Natural killer cell (primary cell): ENCODE measurements around the gene TSPYL4. TPM values are rescaled to one million over a fixed set of nuclear protein-coding genes. Genes with fewer than 3 reads are reported as not detected.

Source experiments
- ATAC-seq, 3 donors: fragments of 150-1000 bp in 2 of 3; fragments of 200-7000 bp in 1 of 3; cut with Tn5 transposase; 1 replicate in 1 of 3; 2 replicates in 2 of 3; pipeline ENCODE4 v1.10.0; 2021; ENCODE audit warnings: mild to moderate bottlenecking in 2 of 3, moderate library complexity in 2 of 3
- DNase-seq, 2 donors: peaks; one replicate each; pipeline versions ENCODE4 v3.0.0 to v3.0.0-alpha.2; 2013 to 2021; ENCODE audit warnings: mixed read lengths in 1 of 2
- H3K27ac ChIP-seq: one replicate; pipeline ENCODE4 v1.5.1; 2013; ENCODE audit warnings: mild to moderate bottlenecking, low read length
- H3K27me3 ChIP-seq: one replicate; pipeline ENCODE4 v1.6.1; 2013; ENCODE audit warnings: low read length; ENCODE audit not compliant: control insufficient read depth, insufficient read depth
- H3K36me3 ChIP-seq: one replicate; pipeline ENCODE4 v1.6.1; 2013; ENCODE audit warnings: low read length; ENCODE audit not compliant: control insufficient read depth, insufficient read depth
- H3K4me1 ChIP-seq: one replicate; pipeline ENCODE4 v1.6.1; 2013; ENCODE audit warnings: low read length; ENCODE audit not compliant: control insufficient read depth, insufficient read depth
- H3K4me3 ChIP-seq: one replicate; pipeline ENCODE4 v1.5.1; 2013; ENCODE audit warnings: low read length
- H3K9me3 ChIP-seq: one replicate; pipeline ENCODE4 v1.6.1; 2013; ENCODE audit warnings: low read length; ENCODE audit not compliant: control insufficient read depth, insufficient read depth
- H3K27ac Mint-ChIP-seq, 2 donors: one replicate each; pipeline ENCODE4 v1.8.0; 2022; ENCODE audit warnings: mild to moderate bottlenecking in 2 of 2, mixed read lengths in 2 of 2, moderate library complexity in 1 of 2
- H3K27me3 Mint-ChIP-seq, 2 donors: one replicate each; pipeline ENCODE4 v1.8.0; 2022; ENCODE audit warnings: low read depth in 2 of 2, mixed read lengths in 2 of 2
- H3K36me3 Mint-ChIP-seq: one replicate; pipeline ENCODE4 v1.8.0; 2022; ENCODE audit warnings: mixed read lengths
- H3K4me1 Mint-ChIP-seq, 2 donors: one replicate each; pipeline ENCODE4 v1.8.0; 2022; ENCODE audit warnings: mixed read lengths in 2 of 2
- H3K4me3 Mint-ChIP-seq: one replicate; pipeline ENCODE4 v1.8.0; 2022; ENCODE audit warnings: mild to moderate bottlenecking, moderate library complexity, mixed read lengths
- H3K9me3 Mint-ChIP-seq, 2 donors: one replicate each; pipeline ENCODE4 v1.8.0; 2022; ENCODE audit warnings: mixed read lengths in 2 of 2
- WGBS: methylation state at CpG from one replicate; pipeline ENCODE4 v1.1.7; 2013; ENCODE audit warnings: missing lambda C conversion rate; ENCODE audit not compliant: insufficient coverage; 5-methylcytosine and 5-hydroxymethylcytosine counted together
- intact Hi-C: fragments of 100-400 bp; cut with micrococcal nuclease; formaldehyde crosslinking; loops from one replicate; pipeline ENCODE4 v1.14.2; 2022
- total RNA-seq, 4 donors: library from RNA; stranded (reverse); fragments of 120-200 nt in 1 of 4; gene quantifications; one replicate each; pipeline versions ENCODE4 v1.2.3 to v1.2.4, GENCODE V29; 2013 to 2022
- TF ChIP-seq, protein P1 (sequence below): fragments of 200-600 bp; IDR thresholded peaks from one replicate; pipeline ENCODE4 v1.8.0; 2022; ENCODE audit warnings: antibody characterized with exemption

Gene TSPYL4
- total RNA-seq, 3 donors from 2014 or later (not counting 1 experiment from before 2014, with no cell fraction given): 21.5 to 36.8 (median 26.5) TPM

DNA sequence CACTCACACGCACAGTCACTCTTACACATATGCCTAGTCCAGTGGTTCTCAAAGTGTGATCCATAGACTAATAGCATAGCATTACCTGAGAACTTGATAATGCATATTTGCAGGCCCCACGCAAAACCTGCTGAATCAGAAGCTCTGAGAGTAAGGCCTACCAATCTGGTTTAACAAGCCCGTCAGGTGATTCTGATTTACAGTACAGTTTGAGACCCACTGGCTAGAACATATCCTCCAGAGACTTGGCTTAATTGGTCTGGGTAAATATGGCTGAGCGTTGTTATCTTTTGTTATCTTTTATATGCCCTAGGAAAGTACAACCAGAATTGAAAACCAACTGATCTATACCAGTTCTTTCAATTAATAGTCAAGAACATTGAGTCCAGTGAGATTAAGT lies 9.6 kb downstream of the TSPYL4 start:
- Histone ChIP-seq H3K9me3 (no peaks in the 10 kb centered on the region), H3K27ac (no peak overlapping the region), H3K4me1 (no peaks in the 10 kb centered on the region), H3K27me3 (no peaks in the 10 kb centered on the region), H3K4me3 (no peak overlapping the region), H3K36me3 (peaks cover 13% of the 10 kb centered on the region)
- 94% methylated on average over 3 of the region's 4 CpGs for WGBS
- Mint-ChIP-seq H3K27ac (no peak overlapping the region), H3K4me1 (no peaks in the 10 kb centered on the region), H3K4me3 (no peak overlapping the region), H3K27me3 (no peaks in the 10 kb centered on the region), H3K9me3 (no peaks in the 10 kb centered on the region), H3K36me3 (no peaks in the 10 kb centered on the region)
- DNase-seq: no peak
- intact Hi-C loops: no loop called here
- no peak for ATAC-seq
- TF ChIP-seq, protein P1, sequence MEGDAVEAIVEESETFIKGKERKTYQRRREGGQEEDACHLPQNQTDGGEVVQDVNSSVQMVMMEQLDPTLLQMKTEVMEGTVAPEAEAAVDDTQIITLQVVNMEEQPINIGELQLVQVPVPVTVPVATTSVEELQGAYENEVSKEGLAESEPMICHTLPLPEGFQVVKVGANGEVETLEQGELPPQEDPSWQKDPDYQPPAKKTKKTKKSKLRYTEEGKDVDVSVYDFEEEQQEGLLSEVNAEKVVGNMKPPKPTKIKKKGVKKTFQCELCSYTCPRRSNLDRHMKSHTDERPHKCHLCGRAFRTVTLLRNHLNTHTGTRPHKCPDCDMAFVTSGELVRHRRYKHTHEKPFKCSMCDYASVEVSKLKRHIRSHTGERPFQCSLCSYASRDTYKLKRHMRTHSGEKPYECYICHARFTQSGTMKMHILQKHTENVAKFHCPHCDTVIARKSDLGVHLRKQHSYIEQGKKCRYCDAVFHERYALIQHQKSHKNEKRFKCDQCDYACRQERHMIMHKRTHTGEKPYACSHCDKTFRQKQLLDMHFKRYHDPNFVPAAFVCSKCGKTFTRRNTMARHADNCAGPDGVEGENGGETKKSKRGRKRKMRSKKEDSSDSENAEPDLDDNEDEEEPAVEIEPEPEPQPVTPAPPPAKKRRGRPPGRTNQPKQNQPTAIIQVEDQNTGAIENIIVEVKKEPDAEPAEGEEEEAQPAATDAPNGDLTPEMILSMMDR: no peak

DNA sequence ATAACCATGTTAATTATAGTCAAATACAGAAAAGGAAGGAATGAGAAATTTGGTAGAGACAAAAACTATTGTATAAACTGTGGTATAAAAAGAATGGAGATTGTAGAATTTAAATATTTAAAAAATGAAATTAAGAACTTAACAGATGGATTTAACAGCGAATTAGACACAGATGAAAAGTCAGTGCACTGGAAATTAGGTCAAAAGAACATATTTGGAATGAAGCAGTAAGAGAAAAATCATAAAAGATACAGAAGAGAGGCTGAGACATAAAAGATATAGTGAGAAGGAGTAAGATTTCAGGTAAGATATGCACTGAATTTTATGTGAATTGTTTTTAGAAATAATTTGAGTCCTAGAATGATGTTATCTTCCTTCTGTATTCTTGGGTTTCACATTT lies 14.0 kb downstream of the TSPYL4 start:
- Mint-ChIP-seq H3K9me3 (no peaks in the 10 kb centered on the region), H3K4me3 (no peak overlapping the region), H3K4me1 (no peaks in the 10 kb centered on the region), H3K27ac (no peak overlapping the region), H3K36me3 (no peaks in the 10 kb centered on the region), H3K27me3 (no peaks in the 10 kb centered on the region)
- ATAC-seq: no peak
- peaks cover 29% of the 10 kb centered on the region for H3K36me3 ChIP-seq
- 95% methylated on average over 1 of the region's 1 CpG for WGBS
- H3K4me1 ChIP-seq: no peaks in the 10 kb centered on the region
- no peak for DNase-seq
- TF ChIP-seq, protein P1: no peak
- H3K27ac ChIP-seq: no peak overlapping the region
- intact Hi-C loops: no loop called here
- no peaks in the 10 kb centered on the region for H3K27me3 ChIP-seq
- H3K4me3 ChIP-seq: no peak overlapping the region
- no peaks in the 10 kb centered on the region for H3K9me3 ChIP-seq

DNA sequence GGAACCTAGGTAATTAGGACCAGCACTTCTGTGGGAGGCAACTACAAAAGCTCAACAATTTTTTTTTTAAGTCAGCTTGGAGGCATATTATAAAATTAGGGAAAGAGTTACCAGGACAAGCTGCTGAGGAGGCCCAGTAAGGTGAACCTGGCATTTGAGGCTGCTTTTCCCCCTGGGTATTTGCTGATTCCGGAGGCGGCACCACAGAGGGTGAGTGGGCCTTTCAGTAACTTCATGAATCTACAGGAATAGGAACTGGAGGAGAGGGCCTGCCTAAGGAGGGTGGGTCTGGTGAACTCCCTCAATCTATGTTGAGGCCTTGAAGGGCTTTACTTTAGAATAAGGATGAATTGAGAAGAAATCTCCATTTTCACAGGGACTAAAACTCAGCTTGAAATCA lies 14.6 kb downstream of the TSPYL4 start:
- Mint-ChIP-seq H3K4me3 (no peak overlapping the region), H3K36me3 (no peaks in the 10 kb centered on the region), H3K4me1 (no peaks in the 10 kb centered on the region), H3K27me3 (no peaks in the 10 kb centered on the region), H3K27ac (no peak overlapping the region), H3K9me3 (no peaks in the 10 kb centered on the region)
- H3K27me3 ChIP-seq: no peaks in the 10 kb centered on the region
- TF ChIP-seq, protein P1: no peak
- H3K36me3 ChIP-seq: peaks cover 29% of the 10 kb centered on the region
- no peak overlapping the region for H3K27ac ChIP-seq
- ATAC-seq (no peak), DNase-seq (no peak)
- no peaks in the 10 kb centered on the region for H3K4me1 ChIP-seq
- intact Hi-C loops: no loop called here
- WGBS: 100% methylated on average over 2 of the region's 2 CpGs
- no peaks in the 10 kb centered on the region for H3K9me3 ChIP-seq
- no peak overlapping the region for H3K4me3 ChIP-seq

DNA sequence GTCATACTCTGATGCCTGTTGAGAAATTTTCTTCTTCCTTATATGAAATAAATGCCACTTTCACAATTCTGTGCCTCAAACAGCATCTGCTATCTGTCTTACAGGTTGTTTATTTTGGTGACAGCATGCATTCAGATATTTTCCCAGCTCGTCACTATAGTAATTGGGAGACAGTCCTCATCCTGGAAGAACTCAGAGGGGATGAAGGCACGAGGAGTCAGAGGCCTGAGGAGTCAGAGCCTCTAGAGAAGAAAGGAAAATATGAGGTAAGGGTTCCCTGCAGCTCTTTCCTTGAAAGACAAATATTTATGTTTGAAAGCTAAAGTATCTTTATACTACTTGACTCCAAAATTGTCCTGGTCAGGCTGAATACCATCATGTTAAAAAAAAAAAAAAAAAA lies 15.8 kb downstream of the TSPYL4 start:
- H3K27me3 Mint-ChIP-seq: no peaks in the 10 kb centered on the region
- Histone ChIP-seq H3K4me3 (no peak overlapping the region), H3K27me3 (no peaks in the 10 kb centered on the region), H3K9me3 (no peaks in the 10 kb centered on the region), H3K4me1 (no peaks in the 10 kb centered on the region), H3K36me3 (peaks cover 29% of the 10 kb centered on the region), H3K27ac (no peak overlapping the region)
- intact Hi-C loops: no loop called here
- H3K27ac Mint-ChIP-seq: no peak overlapping the region
- H3K36me3 Mint-ChIP-seq: no peaks in the 10 kb centered on the region
- TF ChIP-seq, protein P1: no peak
- H3K9me3 Mint-ChIP-seq: no peaks in the 10 kb centered on the region
- ATAC-seq: no peak
- no peak for DNase-seq
- H3K4me3 Mint-ChIP-seq: no peak overlapping the region
- H3K4me1 Mint-ChIP-seq: no peaks in the 10 kb centered on the region
- WGBS: 96% methylated on average over 2 of the region's 2 CpGs
